Esophagus squamous epithelium (tissue), 4 donors: ENCODE results near the gene IRX4.

ENCODE experiments used
- CTCF ChIP-seq, 6 experiments: fragments of 450-650 bp in 4 of 6; fragments of 200-600 bp in 2 of 6; sonication (generic) in 2 of 6; IDR thresholded peaks; one replicate each; pipeline ENCODE4 v1.5.1; 2016 to 2019; ENCODE audit warnings: antibody characterized with exemption in 6 of 6, mild to moderate bottlenecking in 4 of 6, moderate library complexity in 4 of 6
- POLR2A ChIP-seq, 4 donors: fragments of 450-650 bp; IDR thresholded peaks; one replicate each; pipeline ENCODE4 v1.6.1; 2017; ENCODE audit warnings: antibody characterized with exemption in 4 of 4, mild to moderate bottlenecking in 4 of 4, moderate library complexity in 3 of 4

- TF ChIP-seq CTCF (IDR thresholded peaks at IDR 0.05) (no peak), POLR2A (IDR thresholded peaks at IDR 0.05) (no peak)
Observed at GRCh38 chr5:1916041-1917001, 33.6 kb upstream of the IRX4 start.
